GM12891 (cell line): ENCODE measurements around the gene GRK1.

Experiments used
- POLR2A ChIP-seq: IDR thresholded peaks from 2 replicates; pipeline ENCODE4 v1.6.1; 2011; ENCODE audit warnings: low read depth, low read length, control low read depth
- POLR2AphosphoS5 ChIP-seq: IDR thresholded peaks from 2 replicates; pipeline ENCODE4 v1.6.1; 2011; ENCODE audit warnings: low read depth, low read length, control low read depth

- TF ChIP-seq POLR2A (no peak), POLR2AphosphoS5 (no peak)
These were observed 12.9 kb upstream of the GRK1 start for GRCh38 chr13:113654175-113654560.
